ENCODE results near the gene BMP6. TPM values are rescaled to one million over a fixed set of nuclear protein-coding genes. Genes with fewer than 3 reads are reported as not detected.

The BMP6 gene
- polyA plus RNA-seq, 1 donor from 2014 or later: 2.4 TPM

GRCh38 chr6:7813193-7813592, 87.3 kb downstream of the BMP6 start:
- H2AFZ ChIP-seq (ENCODE audit: low read depth, low read length): no peak overlapping the region
- no peak overlapping the region for H3K27ac ChIP-seq (ENCODE audit: low read length)
- H3K9me3 ChIP-seq (ENCODE audit: low read length): no peaks in the 10 kb centered on the region
- H3F3A ChIP-seq (ENCODE audit: insufficient read depth, low read length, poor library complexity, severe bottlenecking): no peaks in the 10 kb centered on the region
- no peaks in the 10 kb centered on the region for H3K27me3 ChIP-seq (ENCODE audit: insufficient read depth, low read depth, low read length)
- no peak overlapping the region for H3K9ac ChIP-seq (ENCODE audit: low read length)
- H3K79me2 ChIP-seq (replicated peaks; ENCODE audit: insufficient read depth, low read length): no peaks in the 10 kb centered on the region
- TF ChIP-seq POLR2AphosphoS5 (IDR thresholded peaks at IDR 0.05): no peak
- no peak for TF ChIP-seq CTCF (IDR thresholded peaks at IDR 0.05; ENCODE audit: poor library complexity, severe bottlenecking)
- no peak for TF ChIP-seq REST (IDR thresholded peaks at IDR 0.05; ENCODE audit: borderline replicate concordance)
- no peak for TF ChIP-seq EZH2 (IDR thresholded peaks at IDR 0.05; ENCODE audit: borderline replicate concordance, insufficient read depth, low read length, poor library complexity, severe bottlenecking)
- no peak for TF ChIP-seq SMC3 (conservative IDR thresholded peaks at IDR 0.05; ENCODE audit: poor library complexity)
- TF ChIP-seq TAF1 (IDR thresholded peaks at IDR 0.05; ENCODE audit: low read depth): no peak
- no peak for TF ChIP-seq MXI1 (conservative IDR thresholded peaks at IDR 0.05; ENCODE audit: poor library complexity, severe bottlenecking)
- no peak for TF ChIP-seq EP300 (conservative IDR thresholded peaks at IDR 0.05; ENCODE audit: poor library complexity, severe bottlenecking)
- no peak for TF ChIP-seq RAD21 (conservative IDR thresholded peaks at IDR 0.05)
- H4K20me1 ChIP-seq (ENCODE audit: insufficient read depth): no peaks in the 10 kb centered on the region
- H3K36me3 ChIP-seq (ENCODE audit: insufficient read depth, low read length): no peaks in the 10 kb centered on the region
- no peak overlapping the region for H3K4me3 ChIP-seq (ENCODE audit: low read length)
- H3K4me2 ChIP-seq (ENCODE audit: low read length): no peak overlapping the region
- no peaks in the 10 kb centered on the region for H3K9me2 ChIP-seq (ENCODE audit: insufficient read depth, low read length)

GRCh38 chr6:7813704-7814103, 87.8 kb downstream of the BMP6 start:
- no peaks in the 10 kb centered on the region for H3K27me3 ChIP-seq (ENCODE audit: insufficient read depth, low read depth, low read length)
- H3K9me2 ChIP-seq (ENCODE audit: insufficient read depth, low read length): no peaks in the 10 kb centered on the region
- no peaks in the 10 kb centered on the region for H3F3A ChIP-seq (ENCODE audit: insufficient read depth, low read length, poor library complexity, severe bottlenecking)
- no peak for TF ChIP-seq RAD21 (conservative IDR thresholded peaks at IDR 0.05)
- TF ChIP-seq EP300 (conservative IDR thresholded peaks at IDR 0.05; ENCODE audit: poor library complexity, severe bottlenecking): no peak
- no peak for TF ChIP-seq CTCF (IDR thresholded peaks at IDR 0.05; ENCODE audit: poor library complexity, severe bottlenecking)
- TF ChIP-seq MXI1 (conservative IDR thresholded peaks at IDR 0.05; ENCODE audit: poor library complexity, severe bottlenecking): no peak
- no peak for TF ChIP-seq SMC3 (conservative IDR thresholded peaks at IDR 0.05; ENCODE audit: poor library complexity)
- TF ChIP-seq REST (IDR thresholded peaks at IDR 0.05; ENCODE audit: borderline replicate concordance): no peak
- no peak for TF ChIP-seq EZH2 (IDR thresholded peaks at IDR 0.05; ENCODE audit: borderline replicate concordance, insufficient read depth, low read length, poor library complexity, severe bottlenecking)
- no peak for TF ChIP-seq POLR2AphosphoS5 (IDR thresholded peaks at IDR 0.05)
- TF ChIP-seq TAF1 (IDR thresholded peaks at IDR 0.05; ENCODE audit: low read depth): no peak
- H3K4me2 ChIP-seq (ENCODE audit: low read length): no peak overlapping the region
- H3K4me3 ChIP-seq (ENCODE audit: low read length): no peak overlapping the region
- peak overlapping the region; percentile 11 for H2AFZ ChIP-seq (ENCODE audit: low read depth, low read length)
- H3K27ac ChIP-seq (ENCODE audit: low read length): no peak overlapping the region
- no peak overlapping the region for H3K9ac ChIP-seq (ENCODE audit: low read length)
- H4K20me1 ChIP-seq (ENCODE audit: insufficient read depth): no peaks in the 10 kb centered on the region
- no peaks in the 10 kb centered on the region for H3K9me3 ChIP-seq (ENCODE audit: low read length)
- no peaks in the 10 kb centered on the region for H3K36me3 ChIP-seq (ENCODE audit: insufficient read depth, low read length)
- no peaks in the 10 kb centered on the region for H3K79me2 ChIP-seq (replicated peaks; ENCODE audit: insufficient read depth, low read length)

Data from neural cell (in vitro differentiated cells).